ENCODE measurements around the gene PDC. TPM values are rescaled to one million over a fixed set of nuclear protein-coding genes. Genes with fewer than 3 reads are reported as not detected.

PDC gene
- polyA plus RNA-seq, 2 of the 4 experiments (the other 2 are of a cell fraction) = not detected

DNA sequence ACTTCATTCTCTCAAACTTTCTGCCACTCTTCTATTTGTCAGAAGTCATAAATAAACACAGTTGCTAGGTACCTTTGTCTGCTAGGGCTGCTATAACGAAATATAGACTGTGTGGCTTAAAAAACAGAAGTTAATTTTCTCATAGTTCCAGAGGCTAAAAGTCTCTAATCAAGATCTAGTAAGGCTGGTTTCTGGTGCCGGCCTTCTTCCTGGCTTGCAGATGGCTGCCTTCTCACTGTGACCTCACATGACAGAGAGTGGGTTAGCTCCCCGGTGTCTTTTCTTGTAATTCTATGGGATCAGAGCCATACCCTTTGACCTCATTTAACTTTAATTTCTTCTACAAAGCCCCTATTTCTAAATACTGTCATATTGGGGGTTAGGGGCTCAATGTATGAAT, 5.9 kb downstream of the PDC start:
- TF ChIP-seq ZFP36 (IDR thresholded peaks at IDR 0.05; ENCODE audit: borderline replicate concordance, partially characterized antibody) = no peak
- TF ChIP-seq RFX5 (IDR thresholded peaks at IDR 0.05) = no peak
- TF ChIP-seq KDM1A (IDR thresholded peaks at IDR 0.05; ENCODE audit: low read depth) = no peak
- TF ChIP-seq, protein P1, sequence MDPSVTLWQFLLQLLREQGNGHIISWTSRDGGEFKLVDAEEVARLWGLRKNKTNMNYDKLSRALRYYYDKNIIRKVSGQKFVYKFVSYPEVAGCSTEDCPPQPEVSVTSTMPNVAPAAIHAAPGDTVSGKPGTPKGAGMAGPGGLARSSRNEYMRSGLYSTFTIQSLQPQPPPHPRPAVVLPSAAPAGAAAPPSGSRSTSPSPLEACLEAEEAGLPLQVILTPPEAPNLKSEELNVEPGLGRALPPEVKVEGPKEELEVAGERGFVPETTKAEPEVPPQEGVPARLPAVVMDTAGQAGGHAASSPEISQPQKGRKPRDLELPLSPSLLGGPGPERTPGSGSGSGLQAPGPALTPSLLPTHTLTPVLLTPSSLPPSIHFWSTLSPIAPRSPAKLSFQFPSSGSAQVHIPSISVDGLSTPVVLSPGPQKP (IDR thresholded peaks at IDR 0.05; ENCODE audit: low read depth, low read length) = no peak
- TF ChIP-seq RAD21 (conservative IDR thresholded peaks at IDR 0.05 in 1 of 2, IDR thresholded peaks at IDR 0.05 in 1 of 2) = no peak
- TF ChIP-seq FOSB (CRISPR knock-in tag; IDR thresholded peaks at IDR 0.05) = no peak
- TF ChIP-seq POLR2A (IDR thresholded peaks at IDR 0.05; ENCODE audit: low read length) = no peak
- no peak for TF ChIP-seq NPAS2 (CRISPR knock-in tag; IDR thresholded peaks at IDR 0.05; ENCODE audit: borderline replicate concordance)
- TF ChIP-seq ZNF302 (CRISPR knock-in tag; IDR thresholded peaks at IDR 0.05) = no peak
- no peak for TF ChIP-seq TFCP2L1 (CRISPR knock-in tag; IDR thresholded peaks at IDR 0.05)
- TF ChIP-seq ESRRA (IDR thresholded peaks at IDR 0.05; ENCODE audit: borderline replicate concordance, low read length) = no peak
- TF ChIP-seq KDM5A (IDR thresholded peaks at IDR 0.05) = no peak
- TF ChIP-seq FOXS1 (CRISPR knock-in tag; IDR thresholded peaks at IDR 0.05) = no peak
- TF ChIP-seq REST (IDR thresholded peaks at IDR 0.05) = no peak
- TF ChIP-seq ZC3H11A (IDR thresholded peaks at IDR 0.05) = no peak
- no peak for TF ChIP-seq HMGXB4 (CRISPR knock-in tag; IDR thresholded peaks at IDR 0.05; ENCODE audit: borderline replicate concordance)
- no peak for FAIRE-seq
- H3K9me3 ChIP-seq = no peaks in the 10 kb centered on the region

GRCh38 chr1:186446152-186446551, 14.8 kb downstream of the PDC start:
- Histone ChIP-seq H3K4me2 (no peak overlapping the region), H3K4me3 (no peak overlapping the region), H3K27ac (no peak overlapping the region), H3K9me3 (no peaks in the 10 kb centered on the region), H3K4me1 (peaks cover 18% of the 10 kb centered on the region)
- ChIA-PET CTCF (no interaction called here), POLR2A (no interaction called here)
- DNase-seq (ENCODE audit: low read depth in 1 of 2, low spot score in 1 of 2) (no peak), ATAC-seq (no peak), FAIRE-seq (no peak)
- TF ChIP-seq EHMT2 (IDR thresholded peaks at IDR 0.05; ENCODE audit: low read depth) (no peak), EHF (CRISPR knock-in tag; IDR thresholded peaks at IDR 0.05) (no peak), KDM1A (IDR thresholded peaks at IDR 0.05; ENCODE audit: low read depth) (no peak), NPAS2 (CRISPR knock-in tag; IDR thresholded peaks at IDR 0.05; ENCODE audit: borderline replicate concordance) (no peak), MAFK (IDR thresholded peaks at IDR 0.05; ENCODE audit: partially characterized antibody) (peak; percentile 52), HDAC2 (IDR thresholded peaks at IDR 0.05) (no peak)
- WGBS (ENCODE audit: missing lambda C conversion rate) = 82% methylated on average over 4 of the region's 4 CpGs

More for the DNA sequence above, 5.9 kb downstream of the PDC start:
- Histone ChIP-seq H3K4me1 (no peaks in the 10 kb centered on the region), H3K4me3 (no peak overlapping the region), H3K27ac (no peak overlapping the region), H3K4me2 (no peak overlapping the region)
- CTCF ChIA-PET = no interaction called here
- WGBS (ENCODE audit: missing lambda C conversion rate) = 71% methylated on average over 3 of the region's 3 CpGs
- DNase-seq (ENCODE audit: low read depth in 1 of 2, low spot score in 1 of 2) (no peak), ATAC-seq (no peak)
- POLR2A ChIA-PET = no interaction called here
